Erythroblast (primary cell): ENCODE results near the gene PPP2R5B.

Source experiments
- DNase-seq, 2 experiments: peaks; one replicate each; lab custom pipeline; 2025; lab: John Stamatoyannopoulos, UW
- GATA1 ChIP-seq: IDR thresholded peaks from 2 replicates; pipeline ENCODE4 v1.6.1; 2011; ENCODE audit warnings: low read depth, mild to moderate bottlenecking, control low read depth, low read length, moderate library complexity
- POLR2A ChIP-seq: IDR thresholded peaks from 2 replicates; pipeline ENCODE4 v1.6.1; 2011; ENCODE audit warnings: mild to moderate bottlenecking, low read length

The PPP2R5B gene

GRCh38 chr11:64934682-64935358, 10.3 kb downstream of the PPP2R5B start:
- TF ChIP-seq GATA1: no peak
- peak; percentile 26 for TF ChIP-seq POLR2A
- DNase-seq: no peak

- DNase-seq: no peak
- no peak for TF ChIP-seq GATA1
- TF ChIP-seq POLR2A: no peak
These were observed 11.0 kb downstream of the PPP2R5B start, which contains the start of gene GPHA2 for GRCh38 chr11:64935359-64936081. Gene GPHA2 (minus strand): TSS chr11:64935893. CDS start chr11:64935460, 433 bp downstream.

GRCh38 chr11:64936539-64936938, 12.1 kb downstream of the PPP2R5B start:
- DNase-seq: no peak
- TF ChIP-seq GATA1 (no peak), POLR2A (no peak)

GRCh38 chr11:64947208-64947814, 22.8 kb downstream of the PPP2R5B start:
- no peak for TF ChIP-seq GATA1
- TF ChIP-seq POLR2A: no peak
- DNase-seq: no peak

GRCh38 chr11:64951529-64951928, 27.0 kb downstream of the PPP2R5B start:
- no peak for TF ChIP-seq GATA1
- no peak for TF ChIP-seq POLR2A
- no peak for DNase-seq

- DNase-seq: no peak
- TF ChIP-seq POLR2A (no peak), GATA1 (no peak)
These were observed 29.7 kb downstream of the PPP2R5B start for GRCh38 chr11:64954201-64954600.

GRCh38 chr11:64959498-64959897, 35.0 kb downstream of the PPP2R5B start:
- DNase-seq: no peak
- no peak for TF ChIP-seq GATA1
- no peak for TF ChIP-seq POLR2A

GRCh38 chr11:64960719-64961118, 36.2 kb downstream of the PPP2R5B start:
- peak; percentile 40 to 64 for DNase-seq

GRCh38 chr11:64963072-64963631, 38.7 kb downstream of the PPP2R5B start:
- no peak for TF ChIP-seq GATA1
- no peak for TF ChIP-seq POLR2A
- DNase-seq: peak in 1 of 2 experiments; percentile 20

More at GRCh38 chr11:64960719-64961118, 36.2 kb downstream of the PPP2R5B start:
- TF ChIP-seq POLR2A (no peak), GATA1 (no peak)

GRCh38 chr11:64967375-64967774, 42.9 kb downstream of the PPP2R5B start:
- no peak for DNase-seq
- TF ChIP-seq POLR2A (no peak), GATA1 (no peak)

- no peak for TF ChIP-seq GATA1
- no peak for TF ChIP-seq POLR2A
- DNase-seq: no peak
These were observed 44.7 kb downstream of the PPP2R5B start for GRCh38 chr11:64969209-64969608.

GRCh38 chr11:64970731-64971151, 46.3 kb downstream of the PPP2R5B start:
- no peak for DNase-seq
- TF ChIP-seq GATA1 (no peak), POLR2A (no peak)

- peak; percentile 85 to 91 for DNase-seq
- TF ChIP-seq POLR2A (no peak), GATA1 (no peak)
These were observed 47.1 kb downstream of the PPP2R5B start, which contains the start of gene MAJIN for GRCh38 chr11:64971421-64972233. Gene MAJIN (minus strand): TSS chr11:64972108. CDS start chr11:64959405, 12,703 bp downstream.
